A673 (cell line): ENCODE measurements around the gene SHANK1. TPM values are rescaled to one million over a fixed set of nuclear protein-coding genes. Genes with fewer than 3 reads are reported as not detected.

ENCODE experiments used
- BruUV-seq: library from RNA; stranded (reverse); fragments of 400-500 nt; replicated peaks from 2 replicates; lab custom pipeline; 2021; lab: Mats Ljungman, UMichigan
- CTCF ChIA-PET: fragments of 300-600 bp; sonication (Branson Sonifier 250); formaldehyde crosslinking; loops from one replicate; lab custom pipeline; 2022; ENCODE audit warnings: antibody characterized with exemption; lab: Charles Lee
- POLR2A ChIA-PET: fragments of 300-600 bp; sonication (Branson Sonifier 250); formaldehyde crosslinking; loops from one replicate; lab custom pipeline; 2022; ENCODE audit warnings: antibody characterized with exemption; ENCODE audit not compliant: low non-redundant PET; lab: Charles Lee
- DNase-seq: peaks from one replicate; pipeline ENCODE4 v3.0.0-alpha.2; 2015; ENCODE audit warnings: low spot score
- H3K27ac ChIP-seq: fragments of 200-600 bp; sonication (generic); 2 replicates; pipeline ENCODE4 v1.5.1; 2016; ENCODE audit warnings: mixed run types, low read depth, mild to moderate bottlenecking, mixed read lengths, antibody characterized with exemption, low read length; ENCODE audit not compliant: poor library complexity, severe bottlenecking
- H3K27me3 ChIP-seq: fragments of 200-600 bp; sonication (generic); replicated peaks from 2 replicates; pipeline ENCODE4 v1.6.1; 2017; ENCODE audit warnings: mixed run types, low read depth, mild to moderate bottlenecking, mixed read lengths, antibody characterized with exemption, low read length; ENCODE audit not compliant: insufficient read depth, poor library complexity
- H3K36me3 ChIP-seq: fragments of 200-600 bp; sonication (generic); 2 replicates; pipeline ENCODE4 v1.6.1; 2016; ENCODE audit warnings: mixed run types, mild to moderate bottlenecking, mixed read lengths, antibody characterized with exemption, low read length; ENCODE audit not compliant: insufficient read depth, poor library complexity, severe bottlenecking
- H3K4me1 ChIP-seq: fragments of 200-600 bp; sonication (generic); 2 replicates; pipeline ENCODE4 v1.6.1; 2017; ENCODE audit warnings: mixed run types, mild to moderate bottlenecking, mixed read lengths, antibody characterized with exemption, low read length; ENCODE audit not compliant: insufficient read depth, poor library complexity, severe bottlenecking
- H3K4me3 ChIP-seq: fragments of 200-600 bp; sonication (generic); 2 replicates; pipeline ENCODE4 v1.5.1; 2016; ENCODE audit warnings: low read depth, mixed run types, mild to moderate bottlenecking, mixed read lengths, low read length; ENCODE audit not compliant: poor library complexity, severe bottlenecking
- H3K9me3 ChIP-seq: fragments of 200-600 bp; sonication (generic); 2 replicates; pipeline ENCODE4 v1.6.1; 2016; ENCODE audit warnings: mixed run types, low read depth, mild to moderate bottlenecking, mixed read lengths, antibody characterized with exemption, low read length; ENCODE audit not compliant: poor library complexity, severe bottlenecking
- CTCF ChIP-seq: fragments of 300-800, 200-600 bp; sonication (generic); conservative IDR thresholded peaks from 2 replicates; pipeline ENCODE4 v1.5.1; 2017; ENCODE audit warnings: low read depth, mild to moderate bottlenecking, antibody characterized with exemption, low read length, moderate library complexity, mixed read lengths
- EZH2 ChIP-seq: fragments of 200-600 bp; sonication (generic); IDR thresholded peaks from 2 replicates; pipeline ENCODE4 v1.6.1; 2017; ENCODE audit warnings: borderline replicate concordance, low read depth, mild to moderate bottlenecking, mixed read lengths, antibody characterized with exemption, low read length; ENCODE audit not compliant: poor library complexity, severe bottlenecking
- intact Hi-C: fragments of 100-400 bp; cut with micrococcal nuclease; formaldehyde crosslinking; loops from one replicate; pipeline ENCODE4 v1.10.0; 2022; ENCODE audit not compliant: unreplicated experiment
- total RNA-seq: library from RNA; stranded (reverse); gene quantifications from 2 replicates; pipeline ENCODE4 v1.2.3, GENCODE V29; 2021

The SHANK1 gene
- total RNA-seq, 1 experiment from 2014 or later = 69.7 TPM

DNA sequence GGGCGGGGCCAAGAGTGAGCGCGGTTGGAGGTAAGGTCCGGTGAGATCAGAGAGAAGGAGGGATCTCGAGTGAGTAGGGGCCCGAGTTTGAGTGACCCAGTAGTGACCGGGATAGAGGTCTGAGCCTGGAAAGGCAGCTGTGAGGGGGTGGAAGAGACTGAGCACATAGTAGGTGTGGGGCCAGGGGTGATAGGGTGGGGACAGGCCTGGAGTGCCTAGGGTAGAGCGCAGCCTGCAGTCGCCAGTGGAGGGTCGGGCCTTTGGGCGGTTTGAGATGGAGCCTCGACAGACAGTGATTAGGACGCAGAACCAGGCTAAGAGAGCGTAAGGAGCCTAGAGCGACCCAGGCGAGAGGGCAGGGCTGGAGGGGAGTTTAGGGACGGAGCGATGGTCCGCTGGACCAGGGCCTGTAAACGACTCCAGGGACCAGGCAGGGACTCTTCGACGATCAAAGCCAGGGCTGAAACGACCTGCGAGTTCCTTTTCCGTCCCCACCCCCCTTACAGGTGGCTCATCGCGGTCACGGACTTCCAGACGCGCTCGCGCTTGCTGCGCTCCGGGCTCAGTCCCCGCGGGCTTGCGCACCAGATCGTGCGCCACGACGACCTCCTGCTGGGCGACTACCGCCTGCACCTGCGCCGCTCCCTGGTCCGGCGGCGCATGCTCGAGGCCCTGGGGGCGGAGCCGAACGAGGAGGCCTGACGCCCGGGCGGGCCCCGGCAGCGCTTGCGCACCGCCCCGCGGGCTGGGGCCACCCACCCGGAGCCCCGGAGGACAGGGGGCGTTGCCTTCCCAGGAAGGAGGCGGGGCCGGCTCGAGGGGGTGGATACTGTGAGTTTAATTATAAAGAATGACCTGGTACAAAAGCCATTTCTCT, 60.9 kb downstream of the SHANK1 start:
- ChIA-PET CTCF (interaction anchor here (0.6 to 1.2 kb wide), 2 partner anchors 121 to 395 kb away, joined by 3 to 4 read pairs; no protein-coding TSS in a partner anchor), POLR2A (interaction anchor here (0.6 kb wide), 2 partner anchors 70 to 1045 kb away, joined by 4 to 5 read pairs; no protein-coding TSS in a partner anchor)
- intact Hi-C loops = no loop called here
- no peaks in the 10 kb centered on the region for H3K27me3 ChIP-seq
- TF ChIP-seq EZH2 (no peak), CTCF (no peak)
- H3K4me1 ChIP-seq = peaks cover 11% of the 10 kb centered on the region
- no peaks in the 10 kb centered on the region for H3K36me3 ChIP-seq
- BruUV-seq = TSS peak; percentile 96
- H3K9me3 ChIP-seq = no peaks in the 10 kb centered on the region
- peak overlapping the region; percentile 79 for H3K27ac ChIP-seq
- peak overlapping the region; percentile 64 for H3K4me3 ChIP-seq
- DNase-seq = peak; percentile 95

GRCh38 chr19:50657712-50658440, 61.7 kb downstream of the SHANK1 start:
- Histone ChIP-seq H3K9me3 (no peaks in the 10 kb centered on the region), H3K4me3 (peak overlapping the region; percentile 64), H3K27ac (peak overlapping the region; percentile 83), H3K4me1 (peaks cover 11% of the 10 kb centered on the region), H3K27me3 (no peaks in the 10 kb centered on the region), H3K36me3 (no peaks in the 10 kb centered on the region)
- TF ChIP-seq EZH2 (no peak), CTCF (no peak)
- ChIA-PET POLR2A (interaction anchor here (0.6 kb wide), 2 partner anchors 69 to 1046 kb away, joined by 4 to 5 read pairs; no protein-coding TSS in a partner anchor), CTCF (interaction anchor here (0.6 to 1.2 kb wide), 2 partner anchors 120 to 395 kb away, joined by 3 to 4 read pairs; no protein-coding TSS in a partner anchor)
- DNase-seq = peak; percentile 100
- BruUV-seq = no TSS peak
- intact Hi-C loops = no loop called here

DNA sequence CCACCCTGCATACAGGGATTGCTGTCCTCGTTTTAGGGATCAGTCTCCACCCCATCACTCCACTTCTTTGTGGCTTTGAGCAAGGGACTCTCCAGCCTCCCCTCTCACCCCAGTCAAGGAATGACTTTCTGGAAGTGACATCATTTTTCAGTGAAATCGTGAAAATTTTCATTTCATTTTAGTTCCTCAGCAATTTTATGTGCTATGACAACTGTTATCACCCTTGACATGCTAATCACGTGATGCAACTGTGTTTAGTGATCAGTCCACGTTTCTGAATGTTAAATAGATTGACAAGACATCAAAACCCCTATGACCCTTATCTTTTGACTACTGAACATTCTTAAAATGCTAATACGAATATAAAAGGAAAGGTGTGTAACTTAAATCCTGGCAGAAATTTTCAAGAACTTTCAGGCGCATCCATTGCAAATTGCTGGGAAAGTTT, 62.4 kb downstream of the SHANK1 start:
- BruUV-seq = TSS peak; percentile 81
- POLR2A ChIA-PET = no interaction called here

More for the DNA sequence above, 62.4 kb downstream of the SHANK1 start:
- H3K27ac ChIP-seq = peak overlapping the region; percentile 83
- H3K27me3 ChIP-seq = no peaks in the 10 kb centered on the region
- intact Hi-C loops = no loop called here
- peak overlapping the region; percentile 64 for H3K4me3 ChIP-seq
- TF ChIP-seq CTCF = no peak
- TF ChIP-seq EZH2 = no peak
- DNase-seq = no peak
- CTCF ChIA-PET = no interaction called here
- peaks cover 11% of the 10 kb centered on the region for H3K4me1 ChIP-seq
- H3K9me3 ChIP-seq = no peaks in the 10 kb centered on the region
- no peaks in the 10 kb centered on the region for H3K36me3 ChIP-seq
